IPS-18c (cell line): ENCODE measurements around the gene ACBD3.

ENCODE experiments used
- H3K4me3 ChIP-seq: 2 replicates; pipeline ENCODE4 v1.7.0; 2013; ENCODE audit warnings: low read depth, mild to moderate bottlenecking, low read length, moderate library complexity; ENCODE audit not compliant: insufficient read depth
- H3K9me3 ChIP-seq: one replicate; pipeline ENCODE4 v1.6.1; 2013; ENCODE audit warnings: mild to moderate bottlenecking, low read length, moderate library complexity; ENCODE audit not compliant: control insufficient read depth, insufficient read depth

Gene ACBD3

DNA sequence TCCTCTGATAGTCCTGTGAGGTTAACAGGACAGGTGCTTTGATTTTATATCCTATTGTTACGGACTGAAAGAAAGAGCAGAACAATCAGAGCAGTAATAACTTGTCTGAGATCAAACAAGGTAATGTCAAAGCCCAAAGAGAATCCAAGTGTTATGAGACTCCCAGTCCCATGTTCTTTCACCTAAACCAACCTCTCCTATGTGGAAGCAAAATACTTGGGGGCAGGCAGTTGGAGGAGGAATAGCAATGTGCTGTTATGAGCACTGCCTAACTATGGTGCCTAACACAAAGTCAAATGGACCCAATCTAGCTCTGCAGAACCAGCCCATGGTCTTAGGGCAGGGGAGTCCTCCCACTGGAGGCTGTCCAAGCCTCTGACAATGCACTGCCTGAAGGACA lies 28.1 kb downstream of the ACBD3 start:
- no peak overlapping the region for H3K4me3 ChIP-seq

DNA sequence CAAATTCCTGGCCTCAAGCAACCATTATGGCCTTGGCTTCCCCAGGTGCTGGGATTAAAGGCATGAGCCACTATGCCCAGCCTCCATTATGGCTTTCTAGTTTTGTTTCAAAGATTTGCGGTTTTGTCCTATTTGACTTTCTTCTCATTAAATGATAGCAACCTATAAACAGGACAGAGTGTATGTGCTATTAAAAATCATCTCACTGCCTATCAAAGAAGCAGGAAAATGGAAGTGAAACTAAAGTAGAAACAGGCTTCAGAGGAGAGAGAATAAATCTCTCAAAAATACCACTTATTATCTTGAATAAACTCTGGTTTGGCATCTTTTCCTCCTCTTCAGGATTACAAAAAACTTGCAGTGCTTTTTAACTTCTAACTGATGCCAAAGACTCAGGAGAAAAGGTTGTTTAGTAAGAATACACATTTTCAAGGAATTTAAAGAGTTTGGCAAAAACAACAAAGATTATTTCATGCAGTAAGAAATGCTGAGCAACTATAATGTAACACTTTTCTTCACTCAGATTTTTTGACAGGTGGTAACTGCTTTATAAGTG lies 28.7 kb downstream of the ACBD3 start:
- Histone ChIP-seq H3K4me3 (no peak overlapping the region), H3K9me3 (no peaks in the 10 kb centered on the region)

More for the DNA sequence above, 28.1 kb downstream of the ACBD3 start:
- no peaks in the 10 kb centered on the region for H3K9me3 ChIP-seq

DNA sequence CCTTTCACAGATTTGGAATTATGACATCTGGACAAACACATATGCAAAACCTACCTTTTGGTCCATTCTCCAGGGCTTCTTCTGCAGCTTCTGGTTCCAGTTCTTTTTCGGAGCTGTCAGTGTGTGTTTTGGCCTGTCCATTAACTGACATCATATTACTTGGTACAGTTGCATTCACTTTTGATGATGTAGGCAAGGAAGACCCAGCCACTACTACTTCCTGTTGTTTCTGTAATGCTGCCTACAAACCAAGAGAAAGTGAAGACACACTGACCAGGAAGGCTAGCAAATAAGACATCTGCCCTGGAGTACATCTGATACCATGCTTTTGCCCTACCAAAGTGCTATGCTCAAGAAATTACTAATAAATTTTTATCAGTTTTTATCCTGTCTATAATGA lies 31.9 kb downstream of the ACBD3 start:
- Histone ChIP-seq H3K9me3 (no peaks in the 10 kb centered on the region), H3K4me3 (no peak overlapping the region)

DNA sequence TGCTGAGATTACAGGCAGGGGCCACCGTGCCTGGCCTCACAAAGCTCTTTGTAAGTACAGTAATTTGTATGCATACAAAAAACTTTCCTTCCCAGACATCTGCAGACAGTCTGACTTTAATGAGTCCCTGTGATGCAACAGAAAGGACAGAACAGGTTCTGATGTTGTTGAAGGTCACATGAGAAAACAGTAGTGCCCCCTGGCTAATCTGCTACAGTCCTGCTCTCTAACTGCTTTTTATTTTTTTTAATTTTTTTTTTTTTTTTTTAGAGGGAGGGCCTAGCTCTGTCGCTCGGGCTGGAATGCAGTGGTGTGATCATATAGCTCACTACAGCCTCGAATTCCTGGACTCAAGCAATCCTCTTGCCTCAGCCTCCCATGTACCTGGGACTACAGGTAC lies 36.7 kb downstream of the ACBD3 start:
- Histone ChIP-seq H3K9me3 (no peaks in the 10 kb centered on the region), H3K4me3 (no peak overlapping the region)

DNA sequence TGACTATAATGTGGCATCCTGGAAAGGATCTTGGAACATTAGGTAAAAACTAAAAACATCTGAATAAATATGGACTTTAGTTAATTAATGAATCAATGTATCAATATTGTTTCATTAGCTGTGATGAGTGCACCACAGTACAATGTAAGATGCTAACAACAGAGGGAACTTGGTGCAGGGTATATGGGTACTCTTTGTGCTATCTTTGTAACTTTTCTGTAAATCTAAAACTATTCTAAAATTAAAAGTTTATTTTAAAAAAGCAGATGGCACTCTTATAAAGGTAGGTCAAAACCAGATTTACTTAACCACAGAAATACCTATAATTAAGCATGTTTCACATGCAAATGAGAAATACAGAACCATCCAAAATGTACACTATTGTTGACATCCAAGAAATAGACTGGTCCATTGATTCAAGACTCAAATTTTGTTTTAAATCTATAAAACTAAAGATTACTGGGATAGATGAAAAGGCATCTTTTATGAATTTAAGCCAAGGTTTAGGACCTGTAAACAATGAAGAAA lies 38.4 kb downstream of the ACBD3 start:
- H3K4me3 ChIP-seq: no peak overlapping the region
- no peaks in the 10 kb centered on the region for H3K9me3 ChIP-seq

DNA sequence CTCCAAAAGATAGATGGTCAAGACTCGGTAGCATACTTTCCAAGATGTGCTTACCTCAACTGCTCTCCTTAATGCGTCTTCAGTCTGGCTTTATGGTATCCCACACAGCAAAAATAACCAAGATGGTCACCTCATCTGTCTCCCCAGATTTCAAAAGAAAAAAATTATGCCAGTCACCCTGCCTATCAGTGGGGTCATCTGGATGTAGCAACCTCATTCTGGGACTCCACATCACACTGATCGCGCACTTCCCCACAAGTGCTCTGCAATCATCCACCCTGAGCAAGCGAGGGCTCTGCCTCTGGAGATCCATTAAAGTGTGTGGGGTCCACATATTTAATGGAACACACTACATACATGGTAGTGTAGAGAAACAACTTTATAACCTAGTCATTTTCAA lies 42.5 kb downstream of the ACBD3 start:
- H3K4me3 ChIP-seq: no peak overlapping the region
- no peaks in the 10 kb centered on the region for H3K9me3 ChIP-seq

DNA sequence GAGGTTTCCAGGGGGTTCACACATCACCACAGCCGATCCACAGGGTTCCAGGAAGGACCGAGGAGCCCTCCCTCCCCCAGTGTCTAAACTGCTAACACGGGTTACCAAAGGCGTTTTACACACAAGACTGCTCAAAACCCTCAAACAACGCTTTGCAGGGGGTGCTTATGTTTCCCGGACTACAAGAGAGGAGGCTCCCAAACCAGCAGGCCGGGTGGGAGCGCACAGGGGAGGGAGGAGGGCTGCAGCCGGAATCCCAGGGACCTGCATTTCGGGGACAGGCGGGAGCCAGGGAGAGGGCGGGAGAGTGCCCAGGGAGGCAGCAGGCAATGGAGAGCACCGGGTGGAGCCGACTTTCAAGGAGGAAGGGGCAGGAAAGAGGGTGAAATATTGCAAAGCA lies 50.8 kb downstream of the ACBD3 start:
- H3K9me3 ChIP-seq: no peaks in the 10 kb centered on the region
- H3K4me3 ChIP-seq: no peak overlapping the region; the same call in 1 of the 2 replicates

DNA sequence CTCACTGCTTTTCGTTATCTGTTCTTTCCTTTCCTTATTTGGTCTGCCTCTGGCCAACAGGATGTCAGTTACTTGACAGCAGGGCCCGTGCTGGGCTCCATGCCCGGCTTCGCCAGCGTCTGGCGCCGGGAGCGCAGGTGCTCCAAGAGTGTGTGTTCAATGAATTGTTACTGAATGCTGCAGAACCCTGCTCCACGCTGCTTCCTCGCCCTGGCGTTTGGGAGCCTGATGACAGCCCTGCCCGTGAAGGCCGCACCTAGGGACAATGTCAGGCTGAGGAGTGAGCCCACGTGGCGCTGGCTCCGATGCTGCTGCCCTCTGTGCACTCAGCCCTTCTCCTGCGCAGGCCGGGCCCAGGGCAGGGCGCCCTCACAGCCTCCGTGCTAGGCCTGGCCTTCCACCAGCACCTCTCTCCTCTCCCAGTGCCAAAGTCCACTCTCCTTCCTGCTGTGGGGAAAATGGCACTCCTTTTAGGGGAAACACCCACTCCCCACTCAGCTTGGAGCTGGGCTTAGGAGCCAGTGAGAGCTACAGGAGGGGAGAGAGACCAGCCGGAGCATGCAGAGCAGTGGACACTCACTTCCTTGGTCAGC lies 51.4 kb downstream of the ACBD3 start:
- Histone ChIP-seq H3K4me3 (no peak overlapping the region; the same call in 1 of the 2 replicates), H3K9me3 (no peaks in the 10 kb centered on the region)

DNA sequence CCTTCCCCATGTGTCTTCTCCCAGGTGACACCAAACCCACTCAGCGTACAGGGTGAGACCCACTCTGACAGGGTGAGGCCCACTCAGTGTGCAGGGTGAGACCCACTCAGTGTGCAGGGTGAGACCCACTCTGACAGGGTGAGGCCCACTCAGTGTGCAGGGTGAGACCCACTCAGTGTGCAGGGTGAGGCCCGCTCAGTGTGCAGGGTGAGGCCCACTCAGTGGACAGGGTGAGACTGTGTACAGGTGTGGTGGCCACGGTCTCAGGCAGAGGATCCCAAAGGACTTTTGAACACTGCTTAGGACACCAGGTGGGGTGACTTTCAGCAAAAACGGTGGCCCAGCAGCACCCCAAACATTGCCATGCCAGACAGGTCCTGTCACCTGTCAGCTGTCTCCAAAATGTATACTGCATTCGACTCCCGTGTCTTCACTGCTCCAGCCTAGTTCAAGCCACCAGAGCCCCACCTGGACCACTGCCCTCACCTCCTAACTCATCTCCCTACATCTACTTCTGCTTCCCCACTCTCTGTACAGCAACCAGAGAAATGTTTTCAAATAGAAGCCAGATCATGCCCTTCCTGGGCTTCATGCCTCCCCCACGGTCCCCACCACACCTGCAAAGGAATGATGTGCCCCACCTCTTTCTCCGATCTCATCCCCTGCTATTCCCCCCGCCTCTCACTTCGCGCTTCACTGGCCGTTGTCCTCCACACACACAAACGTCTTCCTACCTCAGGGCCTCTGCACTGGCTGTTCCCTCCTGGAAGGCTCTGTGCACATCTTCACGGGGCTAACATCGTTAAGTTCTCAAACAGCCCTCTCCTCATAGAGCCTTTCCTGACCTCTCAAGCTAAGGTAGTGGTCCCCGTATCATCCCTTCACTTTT lies 52.1 kb downstream of the ACBD3 start:
- Histone ChIP-seq H3K9me3 (no peaks in the 10 kb centered on the region), H3K4me3 (no peak overlapping the region)

DNA sequence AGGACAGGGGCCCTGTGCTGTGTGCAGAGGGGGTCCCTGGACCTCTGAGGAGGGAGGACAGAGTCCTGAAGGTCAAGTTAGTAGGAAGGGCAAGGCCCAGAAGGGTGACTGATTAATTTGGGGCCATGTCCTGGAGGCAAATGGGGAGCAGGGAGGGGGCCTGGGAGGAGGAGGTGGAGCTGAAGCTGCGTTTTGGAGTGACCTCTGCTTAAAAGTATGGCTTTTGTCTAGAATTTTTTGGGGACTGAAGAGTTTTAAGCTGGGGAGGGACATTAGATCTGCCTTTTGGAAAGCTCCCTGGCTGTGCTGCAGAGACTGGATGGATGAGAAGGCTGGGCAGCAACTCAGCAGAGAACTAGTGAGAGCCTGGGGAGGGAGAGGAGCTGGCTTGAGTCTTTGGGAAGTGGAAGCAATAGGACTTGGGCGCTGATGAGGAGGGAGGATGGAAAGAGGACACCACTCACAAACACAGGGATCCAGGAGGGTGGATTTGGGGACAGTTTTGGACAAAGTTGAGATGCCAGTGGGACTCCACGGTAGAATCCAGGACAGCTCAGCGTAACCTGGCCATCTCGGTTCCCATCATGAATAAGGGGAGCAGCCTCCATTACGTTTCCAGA lies 52.9 kb downstream of the ACBD3 start:
- Histone ChIP-seq H3K9me3 (no peaks in the 10 kb centered on the region), H3K4me3 (no peak overlapping the region)

DNA sequence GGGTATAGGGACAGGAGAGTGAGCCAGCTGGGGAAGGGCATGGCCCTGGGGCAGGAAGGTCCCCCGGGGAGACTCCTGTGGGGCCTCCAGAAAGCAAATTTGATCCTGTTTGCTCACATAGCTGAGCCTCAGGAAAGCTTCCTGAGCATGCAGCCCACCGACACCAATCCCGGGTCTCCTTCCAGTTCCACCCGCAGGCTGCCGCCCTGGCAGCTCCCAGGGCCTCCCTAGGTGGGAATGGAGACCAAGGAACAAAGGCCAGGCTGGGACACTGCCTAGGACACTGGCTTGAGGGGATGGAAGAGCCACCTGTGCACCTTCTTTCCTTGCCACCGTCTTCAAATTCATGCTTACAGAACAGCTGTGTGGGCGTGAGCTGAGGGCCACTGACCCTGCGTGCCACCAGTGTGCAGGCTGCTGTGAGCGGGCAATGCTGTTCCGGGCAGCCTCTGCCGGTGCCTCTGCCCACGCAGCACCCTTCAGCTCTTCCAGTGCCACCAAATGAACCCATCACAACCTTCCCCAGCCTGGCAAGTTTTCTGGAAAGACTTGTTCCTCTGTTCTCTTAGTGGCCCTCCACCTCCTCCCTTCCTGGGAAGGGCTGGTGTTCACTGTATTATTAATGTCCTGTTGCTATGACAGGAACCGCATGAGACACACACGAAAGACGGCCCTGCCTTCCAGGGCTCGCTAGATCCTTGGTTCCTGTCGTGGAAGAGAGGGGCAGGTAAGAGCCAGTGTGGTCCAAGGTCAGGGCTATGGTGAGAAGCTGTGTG lies 53.6 kb downstream of the ACBD3 start:
- Histone ChIP-seq H3K4me3 (no peak overlapping the region), H3K9me3 (no peaks in the 10 kb centered on the region)

DNA sequence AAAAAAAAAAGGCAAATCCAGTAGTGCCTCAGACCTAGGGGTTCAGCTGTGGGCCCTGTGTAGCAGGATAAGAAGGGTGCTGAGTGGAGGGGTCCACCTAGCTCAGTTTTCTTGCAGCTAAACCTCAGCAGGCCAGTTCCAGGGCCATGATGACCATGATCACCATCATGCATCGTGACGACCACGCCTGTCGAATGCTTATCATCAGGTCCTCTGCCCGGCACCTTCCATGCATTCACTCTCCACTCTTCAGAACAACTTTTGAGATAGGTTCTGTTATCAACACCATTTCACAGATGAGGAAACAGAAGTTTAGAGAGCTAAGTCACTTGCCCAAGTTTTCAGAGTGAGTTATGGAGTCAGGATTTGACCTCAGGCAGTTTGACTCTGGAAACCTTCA lies 54.9 kb downstream of the ACBD3 start:
- H3K9me3 ChIP-seq: no peaks in the 10 kb centered on the region
- H3K4me3 ChIP-seq: no peak overlapping the region

DNA sequence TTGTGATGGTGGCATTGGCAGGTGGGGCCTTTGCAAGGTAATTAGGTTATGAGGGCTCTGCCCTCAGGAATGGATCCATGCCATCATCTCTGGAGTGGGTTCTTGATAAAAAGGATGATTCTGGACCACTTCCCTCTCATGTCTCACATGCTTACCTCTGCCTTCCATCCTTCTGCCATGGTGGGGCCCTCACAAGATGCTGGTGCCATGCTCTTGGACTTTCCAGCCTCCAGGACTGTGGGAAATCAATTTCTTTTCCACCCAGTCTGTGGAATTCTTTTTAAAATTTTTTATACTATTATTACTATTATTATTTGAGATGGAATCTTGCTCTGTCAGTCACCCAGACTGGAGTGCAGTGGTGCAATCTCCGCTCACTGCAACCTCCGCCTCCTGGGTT lies 57.3 kb downstream of the ACBD3 start:
- Histone ChIP-seq H3K4me3 (no peak overlapping the region), H3K9me3 (no peaks in the 10 kb centered on the region)

DNA sequence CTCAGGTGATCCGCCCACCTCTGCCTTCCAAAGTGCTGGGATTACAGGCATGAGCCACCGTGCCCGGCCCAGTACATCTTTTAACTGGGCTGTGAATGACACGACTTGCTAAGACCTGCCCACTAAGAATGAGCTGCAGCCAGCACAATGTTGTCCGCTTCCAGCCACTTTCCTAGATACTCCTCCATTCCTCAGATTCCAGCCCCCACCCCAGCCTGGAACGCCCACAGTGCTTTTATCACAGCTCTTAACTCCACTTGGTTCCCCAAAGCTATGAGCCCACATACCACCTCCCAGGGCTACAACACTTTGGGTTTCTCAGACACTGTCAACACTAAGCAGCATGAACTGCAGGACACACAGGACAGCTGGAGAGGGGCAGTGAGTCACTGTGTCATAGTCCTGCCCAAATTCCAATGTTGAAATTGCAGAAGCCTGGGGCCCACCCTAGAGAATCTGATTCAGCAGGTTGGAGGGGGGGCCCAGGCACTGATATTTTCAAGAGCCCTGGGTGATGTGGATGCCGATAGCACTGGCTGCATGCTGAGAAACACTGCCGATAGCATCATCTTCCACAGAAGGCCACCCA lies 58.0 kb downstream of the ACBD3 start:
- Histone ChIP-seq H3K9me3 (no peaks in the 10 kb centered on the region), H3K4me3 (no peak overlapping the region)

DNA sequence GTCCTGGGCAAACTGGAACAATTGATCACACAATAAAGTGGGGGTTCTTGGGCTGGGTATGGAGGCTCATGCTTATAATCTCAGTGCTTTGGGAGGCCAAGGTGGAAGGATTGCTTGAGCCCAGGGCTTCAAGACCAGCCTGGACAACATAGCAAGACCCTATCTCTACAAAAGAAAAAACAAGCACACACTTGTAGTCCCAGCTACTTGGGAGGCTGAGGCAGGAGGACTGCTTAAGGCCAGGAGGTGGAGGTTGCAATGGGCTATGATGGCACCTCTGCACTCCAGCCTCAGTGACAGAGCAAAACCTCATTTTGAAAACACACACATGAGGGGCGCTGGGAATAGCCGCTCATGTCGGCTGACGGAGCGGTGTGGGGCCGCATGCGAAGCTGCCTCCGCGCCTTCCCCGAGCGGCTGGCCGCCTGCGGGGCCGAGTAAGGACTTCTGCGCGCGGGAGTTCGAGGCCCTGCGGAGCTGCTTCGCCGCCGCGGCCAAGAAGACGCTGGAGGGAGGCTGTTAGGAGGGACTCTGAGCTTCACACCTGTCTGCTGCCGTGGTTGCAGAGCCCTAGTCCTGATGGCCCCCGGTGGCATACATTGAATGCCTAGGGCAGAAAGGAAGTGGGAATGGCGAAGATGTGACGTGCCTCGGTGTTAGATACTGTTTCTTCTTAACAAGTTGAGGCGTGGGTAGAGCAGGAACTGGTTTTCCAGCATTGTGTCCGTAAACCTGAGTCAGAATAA lies 59.5 kb downstream of the ACBD3 start:
- no peak overlapping the region; the same call in 1 of the 2 replicates for H3K4me3 ChIP-seq
- H3K9me3 ChIP-seq: no peaks in the 10 kb centered on the region

DNA sequence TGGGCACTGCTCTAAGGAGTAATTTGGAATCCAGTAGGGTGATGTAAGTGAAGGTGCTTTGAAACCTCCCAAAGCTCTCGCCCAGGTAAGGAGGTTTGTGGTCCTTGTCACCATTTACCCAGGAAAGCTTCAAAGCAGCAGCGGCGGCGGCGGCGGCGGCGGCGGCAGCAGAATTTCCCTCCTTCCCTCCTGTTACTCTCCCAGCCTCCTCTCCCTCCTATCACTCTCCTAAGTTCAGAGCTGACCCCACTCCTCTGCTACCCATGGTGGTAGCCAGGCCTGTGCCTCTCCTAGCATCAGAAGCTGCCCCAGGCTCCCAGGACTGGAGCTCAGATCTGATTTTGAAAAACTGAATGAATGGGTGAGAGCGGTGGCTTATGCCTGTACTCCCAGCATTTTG lies 60.7 kb downstream of the ACBD3 start:
- H3K9me3 ChIP-seq: no peaks in the 10 kb centered on the region
- H3K4me3 ChIP-seq: no peak overlapping the region
